Ascending aorta (tissue), 2 donors: Measurements from ENCODE around the gene NIM1K. TPM values are rescaled to one million over a fixed set of nuclear protein-coding genes. Genes with fewer than 3 reads are reported as not detected.
"Not testable (repeated sequence)": the region's sequence is repeated elsewhere in the genome, so short reads cannot be mapped to it uniquely, and the experiment has no call there.

Experiments
- DNase-seq, 2 donors: peaks; one replicate each; pipeline ENCODE4 v3.0.0-alpha.2; 2019; ENCODE audit warnings: low spot score in 2 of 2
- H3K27ac ChIP-seq, 2 donors: fragments of 200-600 bp; sonication (generic); one replicate each; pipeline ENCODE4 v1.5.1; 2016 to 2017; ENCODE audit warnings: mild to moderate bottlenecking in 1 of 2
- H3K27me3 ChIP-seq: fragments of 200-600 bp; sonication (generic); one replicate; pipeline ENCODE4 v1.5.1; 2017
- H3K36me3 ChIP-seq, 2 donors: fragments of 200-600 bp; sonication (generic); one replicate each; pipeline ENCODE4 v1.5.1; 2016
- H3K4me1 ChIP-seq, 2 donors: fragments of 200-600 bp; sonication (generic); one replicate each; pipeline ENCODE4 v1.5.1; 2016 to 2017; ENCODE audit warnings: mild to moderate bottlenecking in 1 of 2
- H3K4me3 ChIP-seq, 2 donors: fragments of 200-600 bp; sonication (generic); one replicate each; pipeline ENCODE4 v1.5.1; 2016 to 2017; ENCODE audit warnings: mild to moderate bottlenecking in 1 of 2
- H3K9me3 ChIP-seq, 2 donors: fragments of 200-600 bp; sonication (generic); one replicate each; pipeline ENCODE4 v1.5.1; 2016
- CTCF ChIP-seq, 3 experiments: fragments of 200-600 bp in 2 of 3; fragments of 450-650 bp in 1 of 3; sonication (generic) in 2 of 3; IDR thresholded peaks; one replicate each; pipeline ENCODE4 v1.5.1; 2016 to 2019; ENCODE audit warnings: antibody characterized with exemption in 3 of 3, mild to moderate bottlenecking in 1 of 3, moderate library complexity in 1 of 3
- intact Hi-C: fragments of 100-400 bp; cut with DNase I; formaldehyde crosslinking; loops from one replicate; pipeline ENCODE4 v1.15.1; 2023
- total RNA-seq: library from RNA; depleted of rRNA; stranded (reverse); fragments of >200 nt; gene quantifications from one replicate; pipeline ENCODE4 v1.1.0, GENCODE V29; 2016

The NIM1K gene
- total RNA-seq, 1 donor from 2014 or later: not detected

- intact Hi-C loops: no loop called here
- Histone ChIP-seq H3K9me3 (no peaks in the 10 kb centered on the region), H3K27ac (no peak overlapping the region), H3K4me1 (peaks cover 0 to 1% of the 10 kb centered on the region in 2 donors), H3K27me3 (no peaks in the 10 kb centered on the region), H3K4me3 (no peak overlapping the region), H3K36me3 (no peaks in the 10 kb centered on the region)
- DNase-seq: no peak
- no peak for TF ChIP-seq CTCF (IDR thresholded peaks at IDR 0.05)
Observed at GRCh38 chr5:43197535-43197934, 5.5 kb downstream of the NIM1K start.

GRCh38 chr5:43201442-43201841 lies 9.4 kb downstream of the NIM1K start:
- H3K4me1 ChIP-seq, H3K9me3 ChIP-seq, H3K27ac ChIP-seq, intact Hi-C loops, H3K36me3 ChIP-seq, H3K4me3 ChIP-seq, H3K27me3 ChIP-seq, DNase-seq: not testable (repeated sequence)

DNA sequence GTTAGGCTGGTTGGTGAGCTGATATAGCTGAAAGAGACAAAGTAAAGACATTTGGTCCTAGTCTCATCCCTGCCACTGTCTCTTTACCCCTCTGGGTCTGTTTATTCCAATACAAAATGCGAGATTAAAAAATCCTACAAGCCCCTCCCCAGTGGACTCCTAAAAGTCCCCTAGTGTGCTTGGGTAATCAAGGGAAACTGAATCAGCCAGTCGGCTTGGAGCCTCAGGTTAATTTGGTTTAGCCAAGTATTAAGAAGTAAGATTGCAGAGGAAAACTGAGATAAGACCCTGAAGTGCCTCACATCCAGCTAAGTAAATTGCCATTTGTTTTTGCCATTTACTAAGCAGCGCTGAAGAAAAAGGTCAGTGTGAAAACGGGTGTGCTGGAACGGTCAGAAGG lies 10.4 kb downstream of the NIM1K start:
- intact Hi-C loops: no loop called here
- DNase-seq: no peak
- Histone ChIP-seq H3K4me3 (no peak overlapping the region), H3K27me3 (no peaks in the 10 kb centered on the region), H3K36me3 (no peaks in the 10 kb centered on the region), H3K27ac (no peak overlapping the region), H3K4me1 (no peaks in the 10 kb centered on the region), H3K9me3 (no peaks in the 10 kb centered on the region)
- TF ChIP-seq CTCF (IDR thresholded peaks at IDR 0.05): no peak

DNA sequence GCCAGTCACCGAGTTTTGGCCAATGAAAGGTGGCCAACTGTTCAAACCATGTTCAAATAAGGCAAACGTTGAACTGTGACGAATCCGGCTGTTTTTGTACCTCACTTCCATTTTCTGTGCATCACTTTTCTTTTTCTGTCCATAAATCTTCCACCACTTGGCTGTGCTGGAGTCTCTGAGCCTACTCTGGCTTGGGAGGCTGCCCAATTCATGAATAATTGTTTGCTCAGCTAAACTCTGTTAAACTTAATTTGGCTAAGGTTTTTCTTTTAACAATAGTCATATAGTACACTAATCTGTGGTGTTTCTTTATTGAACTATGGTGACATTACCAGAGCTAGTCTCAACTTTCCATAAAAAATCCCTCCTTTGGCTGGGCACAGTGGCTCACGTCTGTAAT lies 11.3 kb downstream of the NIM1K start:
- DNase-seq: no peak
- intact Hi-C loops: no loop called here
- H3K27me3 ChIP-seq: no peaks in the 10 kb centered on the region
- no peak overlapping the region for H3K27ac ChIP-seq
- H3K36me3 ChIP-seq: no peaks in the 10 kb centered on the region
- TF ChIP-seq CTCF (IDR thresholded peaks at IDR 0.05): no peak
- no peaks in the 10 kb centered on the region for H3K4me1 ChIP-seq
- H3K4me3 ChIP-seq: no peak overlapping the region
- no peaks in the 10 kb centered on the region for H3K9me3 ChIP-seq

- H3K4me3 ChIP-seq: no peak overlapping the region
- H3K9me3 ChIP-seq: no peaks in the 10 kb centered on the region
- intact Hi-C loops: no loop called here
- H3K4me1 ChIP-seq: no peaks in the 10 kb centered on the region
- no peaks in the 10 kb centered on the region for H3K36me3 ChIP-seq
- H3K27ac ChIP-seq: no peak overlapping the region
- TF ChIP-seq CTCF (IDR thresholded peaks at IDR 0.05): no peak
- H3K27me3 ChIP-seq: no peaks in the 10 kb centered on the region
- DNase-seq: no peak
Observed at GRCh38 chr5:43204958-43205357, 12.9 kb downstream of the NIM1K start.

- no peak overlapping the region for H3K4me3 ChIP-seq
- no peaks in the 10 kb centered on the region for H3K9me3 ChIP-seq
- intact Hi-C loops: no loop called here
- no peaks in the 10 kb centered on the region for H3K4me1 ChIP-seq
- no peaks in the 10 kb centered on the region for H3K36me3 ChIP-seq
- no peak overlapping the region for H3K27ac ChIP-seq
- no peaks in the 10 kb centered on the region for H3K27me3 ChIP-seq
- TF ChIP-seq CTCF (IDR thresholded peaks at IDR 0.05): no peak
- DNase-seq: no peak
Observed at GRCh38 chr5:43207601-43208000, 15.6 kb downstream of the NIM1K start.
